ENCODE results near the gene NPAS2. TPM values are rescaled to one million over a fixed set of nuclear protein-coding genes. Genes with fewer than 3 reads are reported as not detected.

NPAS2 gene
- total RNA-seq, 5 donors from 2014 or later (not counting 1 experiment from before 2014, with no cell fraction given) = 3.5 to 9.5 (median 4.4) TPM

GRCh38 chr2:100997509-100998234, 177.7 kb downstream of the NPAS2 start:
- no peak overlapping the region for H3K4me3 ChIP-seq (ENCODE audit: control insufficient read depth in 1 of 2, extremely low read depth in 1 of 2, low read length in 1 of 2)
- no peaks in the 10 kb centered on the region for H3K27me3 Mint-ChIP-seq
- ChIA-PET CTCF (no interaction called here), POLR2A (no interaction called here)
- no CpG with 5 or more reads among the region's 5 CpGs for WGBS (ENCODE audit: insufficient coverage)
- H3K9me3 Mint-ChIP-seq = no peaks in the 10 kb centered on the region
- peaks cover 8 to 11% (median 10%) of the 10 kb centered on the region in 3 donors for H3K4me1 Mint-ChIP-seq
- ATAC-seq (replicated peaks in 1 of 4) = no peak
- H3K27ac ChIP-seq (ENCODE audit: low read length) = no peak overlapping the region
- peaks cover 2% of the 10 kb centered on the region for H3K36me3 Mint-ChIP-seq
- H3K27me3 ChIP-seq (replicated peaks in 1 of 2; ENCODE audit: control insufficient read depth in 2 of 2, extremely low read depth in 1 of 2, insufficient read depth in 2 of 2, low read length in 1 of 2) = no peaks in the 10 kb centered on the region
- no peak overlapping the region for H3K27ac Mint-ChIP-seq
- no peak for DNase-seq
- H3K4me3 Mint-ChIP-seq = no peak overlapping the region
- H3K36me3 ChIP-seq (ENCODE audit: control insufficient read depth in 2 of 2, extremely low read depth in 1 of 2, insufficient read depth in 1 of 2, low read length in 1 of 2) = peaks cover 0 to 6% of the 10 kb centered on the region in 2 donors
- H3K4me1 ChIP-seq (ENCODE audit: control insufficient read depth in 1 of 2, extremely low read depth in 1 of 2, insufficient read depth in 2 of 2, low read length in 2 of 2) = peaks cover under 1 to 7% of the 10 kb centered on the region in 2 experiments
- no peaks in the 10 kb centered on the region for H3K9me3 ChIP-seq

GRCh38 chr2:100998235-100998573, 178.3 kb downstream of the NPAS2 start:
- ChIA-PET CTCF (no interaction called here), POLR2A (no interaction called here)
- ATAC-seq (replicated peaks in 1 of 4) (no peak), DNase-seq (no peak)
- Mint-ChIP-seq H3K27me3 (no peaks in the 10 kb centered on the region), H3K36me3 (peaks cover 7% of the 10 kb centered on the region), H3K4me3 (no peak overlapping the region), H3K4me1 (peaks cover 13 to 15% (median 15%) of the 10 kb centered on the region in 3 donors), H3K27ac (no peak overlapping the region), H3K9me3 (no peaks in the 10 kb centered on the region)
- WGBS (ENCODE audit: insufficient coverage) = no CpG with 5 or more reads among the region's 6 CpGs
- peaks cover 2 to 6% of the 10 kb centered on the region in 2 donors for H3K36me3 ChIP-seq (ENCODE audit: control insufficient read depth in 2 of 2, extremely low read depth in 1 of 2, insufficient read depth in 1 of 2, low read length in 1 of 2)
- H3K9me3 ChIP-seq = no peaks in the 10 kb centered on the region
- H3K27me3 ChIP-seq (replicated peaks in 1 of 2; ENCODE audit: control insufficient read depth in 2 of 2, extremely low read depth in 1 of 2, insufficient read depth in 2 of 2, low read length in 1 of 2) = no peaks in the 10 kb centered on the region
- H3K4me3 ChIP-seq (ENCODE audit: control insufficient read depth in 1 of 2, extremely low read depth in 1 of 2, low read length in 1 of 2) = no peak overlapping the region
- H3K27ac ChIP-seq (ENCODE audit: low read length) = no peak overlapping the region
- peaks cover 4 to 12% of the 10 kb centered on the region in 2 experiments for H3K4me1 ChIP-seq (ENCODE audit: control insufficient read depth in 1 of 2, extremely low read depth in 1 of 2, insufficient read depth in 2 of 2, low read length in 2 of 2)

GRCh38 chr2:100999995-101000394, 180.1 kb downstream of the NPAS2 start:
- Mint-ChIP-seq H3K36me3 (peaks cover 25% of the 10 kb centered on the region), H3K9me3 (no peaks in the 10 kb centered on the region), H3K27me3 (no peaks in the 10 kb centered on the region), H3K27ac (no peak overlapping the region), H3K4me1 (peaks cover 31 to 33% (median 33%) of the 10 kb centered on the region in 3 donors), H3K4me3 (no peak overlapping the region)
- WGBS (ENCODE audit: insufficient coverage) = no CpG with 5 or more reads among the region's 2 CpGs
- DNase-seq (no peak), ATAC-seq (replicated peaks in 1 of 4) (no peak)
- no peaks in the 10 kb centered on the region for H3K27me3 ChIP-seq (replicated peaks in 1 of 2; ENCODE audit: control insufficient read depth in 2 of 2, extremely low read depth in 1 of 2, insufficient read depth in 2 of 2, low read length in 1 of 2)
- H3K4me1 ChIP-seq (ENCODE audit: control insufficient read depth in 1 of 2, extremely low read depth in 1 of 2, insufficient read depth in 2 of 2, low read length in 2 of 2) = peaks cover 10 to 30% of the 10 kb centered on the region in 2 experiments
- ChIA-PET POLR2A (no interaction called here), CTCF (interaction anchor here (0.5 to 0.9 kb wide), 2 partner anchors 12 to 252 kb away, joined by 3 read pairs; no protein-coding TSS in a partner anchor)
- H3K27ac ChIP-seq (ENCODE audit: low read length) = no peak overlapping the region
- H3K36me3 ChIP-seq (ENCODE audit: control insufficient read depth in 2 of 2, extremely low read depth in 1 of 2, insufficient read depth in 1 of 2, low read length in 1 of 2) = peaks cover 0 to 18% of the 10 kb centered on the region in 2 donors
- no peaks in the 10 kb centered on the region for H3K9me3 ChIP-seq
- no peak overlapping the region for H3K4me3 ChIP-seq (ENCODE audit: control insufficient read depth in 1 of 2, extremely low read depth in 1 of 2, low read length in 1 of 2)

GRCh38 chr2:101001691-101002561, 182.0 kb downstream of the NPAS2 start, which contains the start of gene RPL31:
Gene RPL31, plus strand, starts transcription at chr2:101002289. Its CDS starts 413 bp downstream, at chr2:101002702.
- Mint-ChIP-seq H3K36me3 (peaks cover 38% of the 10 kb centered on the region), H3K9me3 (no peaks in the 10 kb centered on the region), H3K27me3 (no peaks in the 10 kb centered on the region), H3K4me3 (peak within 1 kb of the TSS; percentile 88 to 96 (median 95)), H3K4me1 (peaks cover 46 to 49% (median 46%) of the 10 kb centered on the region in 3 donors), H3K27ac (peak within 1 kb of the TSS; percentile 96 to 97)
- POLR2A ChIA-PET = interaction anchor here (0.5 to 1.5 kb wide), 8 partner anchors 59 to 439 kb away, joined by 3 to 13 read pairs (median 3); partner anchors contain the start of gene PDCL3 (in 1 of the 2)
- H3K4me3 ChIP-seq (ENCODE audit: control insufficient read depth in 1 of 2, extremely low read depth in 1 of 2, low read length in 1 of 2) = peak within 1 kb of the TSS; percentile 96 to 98
- H3K36me3 ChIP-seq (ENCODE audit: control insufficient read depth in 2 of 2, extremely low read depth in 1 of 2, insufficient read depth in 1 of 2, low read length in 1 of 2) = peaks cover 1 to 38% of the 10 kb centered on the region in 2 donors
- peaks cover 10 to 31% of the 10 kb centered on the region in 2 experiments for H3K4me1 ChIP-seq (ENCODE audit: control insufficient read depth in 1 of 2, extremely low read depth in 1 of 2, insufficient read depth in 2 of 2, low read length in 2 of 2)
- CTCF ChIA-PET = interaction anchor here in 1 of 2 donors (0.5 to 1.9 kb wide), 10 partner anchors 11 to 439 kb away, joined by 3 to 13 read pairs (median 4); partner anchors contain the start of genes CNOT11, PDCL3 and TBC1D8
- H3K9me3 ChIP-seq = no peaks in the 10 kb centered on the region
- peak; percentile 94 to 96 (median 95) for ATAC-seq (replicated peaks in 1 of 4)
- no peaks in the 10 kb centered on the region for H3K27me3 ChIP-seq (replicated peaks in 1 of 2; ENCODE audit: control insufficient read depth in 2 of 2, extremely low read depth in 1 of 2, insufficient read depth in 2 of 2, low read length in 1 of 2)
- WGBS (ENCODE audit: insufficient coverage) = 13% methylated on average over 45 of the region's 59 CpGs
- DNase-seq = peak; percentile 81 to 98 (median 96)
- peak within 1 kb of the TSS; percentile 87 for H3K27ac ChIP-seq (ENCODE audit: low read length)

- WGBS (ENCODE audit: insufficient coverage) = under 1% methylated on average over 25 of the region's 26 CpGs
- peak overlapping the region; percentile 96 to 97 for H3K27ac Mint-ChIP-seq
- H3K27me3 Mint-ChIP-seq = no peaks in the 10 kb centered on the region
- no peak for ATAC-seq (replicated peaks in 1 of 4)
- ChIA-PET POLR2A (interaction anchor here (0.5 to 1.5 kb wide), 8 partner anchors 10 to 440 kb away, joined by 3 to 13 read pairs (median 4); partner anchors contain the start of gene PDCL3 (in 1 of the 2)), CTCF (interaction anchor here in 1 of 2 donors (0.6 to 1.9 kb wide), 9 partner anchors 10 to 439 kb away, joined by 3 to 13 read pairs (median 5); partner anchors contain the start of genes CNOT11, PDCL3 and TBC1D8)
- Histone ChIP-seq H3K9me3 (no peaks in the 10 kb centered on the region), H3K4me1 (ENCODE audit: control insufficient read depth in 1 of 2, extremely low read depth in 1 of 2, insufficient read depth in 2 of 2, low read length in 2 of 2) (peaks cover 10 to 31% of the 10 kb centered on the region in 2 experiments), H3K27me3 (replicated peaks in 1 of 2; ENCODE audit: control insufficient read depth in 2 of 2, extremely low read depth in 1 of 2, insufficient read depth in 2 of 2, low read length in 1 of 2) (no peaks in the 10 kb centered on the region), H3K4me3 (ENCODE audit: control insufficient read depth in 1 of 2, extremely low read depth in 1 of 2, low read length in 1 of 2) (peak overlapping the region; percentile 96 to 98), H3K36me3 (ENCODE audit: control insufficient read depth in 2 of 2, extremely low read depth in 1 of 2, insufficient read depth in 1 of 2, low read length in 1 of 2) (peaks cover 4 to 46% of the 10 kb centered on the region in 2 donors), H3K27ac (ENCODE audit: low read length) (peak overlapping the region; percentile 87)
- peaks cover 49 to 51% (median 49%) of the 10 kb centered on the region in 3 donors for H3K4me1 Mint-ChIP-seq
- DNase-seq = peak in 5 of 35 experiments; percentile 5 to 22 (median 15)
- no peaks in the 10 kb centered on the region for H3K9me3 Mint-ChIP-seq
- H3K36me3 Mint-ChIP-seq = peaks cover 42% of the 10 kb centered on the region
- peak overlapping the region; percentile 88 to 96 (median 95) for H3K4me3 Mint-ChIP-seq
Measured at GRCh38 chr2:101002562-101003277, 182.8 kb downstream of the NPAS2 start.

Data from T-cell (primary cell).